HTERT RPE-1 (cell line): ENCODE data around the gene CD36.

ENCODE experiments used
- in situ Hi-C: fragments of 300-500 bp; cut with MboI; formaldehyde crosslinking; loops from 4 replicates; pipeline ENCODE4 v1.14.3; 2020; ENCODE audit warnings: low sequenced_read_pairs

The CD36 gene

DNA sequence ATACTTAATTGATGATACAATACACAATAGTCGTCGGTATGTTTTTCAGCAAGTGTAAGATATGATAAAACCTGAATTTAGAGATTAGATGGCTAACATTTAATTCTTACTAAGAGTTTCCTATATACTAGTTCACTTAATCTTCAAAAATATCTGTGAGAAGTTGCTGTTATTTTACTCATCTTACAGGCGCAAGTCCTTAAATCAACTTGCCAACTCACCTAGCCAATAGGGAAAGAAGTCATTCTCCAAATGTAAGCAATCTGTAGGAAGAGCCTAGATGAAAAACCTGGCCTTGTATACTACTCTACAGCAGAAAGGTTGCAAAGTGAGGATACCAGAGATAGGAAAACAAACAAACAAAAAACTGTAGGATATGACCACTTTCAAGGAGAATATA, 10.6 kb downstream of the CD36 start:
- in situ Hi-C loops: no loop called here

GRCh38 chr7:80650030-80650429, 11.6 kb downstream of the CD36 start:
- in situ Hi-C loops: loop anchor here (25.0 kb wide), 1 partner anchor 213 kb away; no protein-coding TSS in a partner anchor

- in situ Hi-C loops: loop anchor here (25.0 kb wide), 1 partner anchor 214 kb away; no protein-coding TSS in a partner anchor
Measured at GRCh38 chr7:80651471-80651870, 13.0 kb downstream of the CD36 start.

DNA sequence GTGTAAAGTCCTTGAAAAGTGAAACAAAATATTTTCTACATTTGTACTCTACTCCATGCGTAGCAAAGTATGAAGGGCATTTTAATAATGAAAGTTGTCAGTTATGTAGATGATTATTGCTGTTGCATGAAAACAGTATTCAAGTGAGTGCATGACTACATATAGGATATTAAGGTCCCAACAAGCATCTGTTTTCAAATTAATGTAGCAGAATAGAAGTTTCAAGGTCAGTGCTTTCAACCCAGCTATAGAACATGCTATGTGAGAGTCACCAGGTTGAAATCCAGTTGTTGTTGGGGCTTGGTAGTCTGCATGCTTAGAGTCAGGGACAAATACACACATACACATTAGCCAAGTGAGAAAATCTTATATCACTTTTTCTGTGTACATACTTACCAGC, 14.8 kb downstream of the CD36 start:
- in situ Hi-C loops: loop anchor here (25.0 kb wide), 1 partner anchor 216 kb away; no protein-coding TSS in a partner anchor

- in situ Hi-C loops: loop anchor here (25.0 kb wide), 1 partner anchor 218 kb away; no protein-coding TSS in a partner anchor
Measured at GRCh38 chr7:80654887-80655340, 16.5 kb downstream of the CD36 start.

DNA sequence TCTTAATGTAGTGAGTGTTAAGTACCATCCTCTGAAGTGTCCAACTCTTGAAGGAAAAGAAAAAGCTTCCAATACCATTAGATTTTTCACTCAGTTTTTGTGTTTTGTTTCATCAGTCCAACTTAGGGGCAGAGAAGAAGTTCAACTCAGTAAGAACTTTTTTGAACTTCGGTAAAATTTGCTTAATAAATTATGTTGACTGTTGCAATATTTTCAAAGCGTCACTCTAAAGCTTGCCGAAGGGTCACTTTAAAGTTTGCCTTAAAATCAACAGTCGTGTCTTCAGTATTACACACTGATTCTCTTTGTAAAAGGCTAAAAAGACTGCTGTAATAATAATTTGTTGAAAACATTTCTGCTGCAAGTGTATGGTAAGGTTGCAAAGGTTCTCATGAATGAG, 17.6 kb downstream of the CD36 start:
- in situ Hi-C loops: loop anchor here (25.0 kb wide), 1 partner anchor 219 kb away; no protein-coding TSS in a partner anchor

DNA sequence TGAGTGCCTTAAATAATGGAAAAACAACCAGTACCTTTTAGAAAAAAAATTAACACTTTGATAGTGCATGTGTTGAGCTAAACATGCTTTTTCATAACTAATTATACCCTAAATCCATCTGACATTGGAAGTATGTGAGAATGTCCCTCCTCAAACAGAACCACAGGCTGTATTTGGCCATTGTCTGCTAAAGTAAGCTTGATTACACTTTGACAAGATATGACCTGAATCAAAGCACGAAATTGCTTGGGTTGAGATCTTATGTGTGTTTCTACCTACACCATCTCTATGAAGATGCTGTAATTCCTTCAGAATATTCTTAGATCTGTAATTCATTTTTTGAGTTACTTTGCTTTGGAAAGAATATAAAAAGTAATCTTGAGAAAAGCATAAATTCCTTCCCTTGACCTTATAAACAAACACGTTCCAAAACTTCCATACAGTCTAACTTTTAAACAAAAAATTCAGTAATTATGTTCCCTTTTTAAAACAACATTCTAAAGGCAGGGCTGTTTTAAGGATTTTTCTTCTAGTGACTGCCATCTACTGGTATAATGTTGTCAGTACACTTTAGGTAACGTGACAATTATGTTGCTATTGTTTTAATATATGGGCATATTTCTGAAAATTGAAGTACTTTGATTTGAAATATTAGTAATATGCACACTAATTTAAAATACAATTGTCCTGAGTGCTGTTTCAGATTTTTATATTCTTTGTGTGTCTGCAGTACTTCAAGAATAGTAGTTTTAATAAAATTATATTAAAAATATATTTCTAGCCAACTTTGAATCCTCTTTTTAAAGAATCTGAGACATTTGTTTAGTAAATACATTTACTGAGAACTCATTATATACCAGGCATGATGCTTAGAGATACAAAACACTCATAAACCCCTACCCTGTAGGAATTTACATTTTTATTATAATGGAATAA, 20.9 kb downstream of the CD36 start:
- in situ Hi-C loops: loop anchor here (25.0 kb wide), 1 partner anchor 222 kb away; no protein-coding TSS in a partner anchor

- in situ Hi-C loops: loop anchor here (25.0 kb wide), 1 partner anchor 224 kb away; no protein-coding TSS in a partner anchor
Measured at GRCh38 chr7:80660939-80661338, 22.5 kb downstream of the CD36 start.

GRCh38 chr7:80661729-80662128, 23.3 kb downstream of the CD36 start:
- in situ Hi-C loops: loop anchor here (25.0 kb wide), 1 partner anchor 224 kb away; no protein-coding TSS in a partner anchor

DNA sequence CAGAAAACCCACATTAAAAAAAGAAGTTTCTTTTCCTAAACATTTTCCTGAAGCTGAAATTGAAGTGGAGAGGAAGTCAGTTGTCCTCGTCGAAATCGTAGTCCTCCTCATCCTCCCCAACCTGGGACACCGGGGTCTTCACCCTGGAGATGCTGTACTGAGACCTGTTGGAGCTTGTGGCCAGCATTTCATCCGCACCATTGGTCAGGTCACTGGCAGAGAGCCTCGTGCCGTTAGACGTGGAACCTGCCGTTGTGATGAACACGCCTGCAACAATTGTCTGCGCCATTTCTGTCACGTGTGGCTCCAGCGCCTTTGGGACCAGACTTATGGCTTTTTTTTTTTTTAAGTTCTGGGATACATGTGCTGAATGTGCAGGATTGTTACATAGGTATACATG, 23.8 kb downstream of the CD36 start:
- in situ Hi-C loops: loop anchor here (25.0 kb wide), 1 partner anchor 225 kb away; no protein-coding TSS in a partner anchor

- in situ Hi-C loops: loop anchor here (25.0 kb wide), 1 partner anchor 228 kb away; no protein-coding TSS in a partner anchor
Measured at GRCh38 chr7:80665526-80665925, 27.1 kb downstream of the CD36 start.

DNA sequence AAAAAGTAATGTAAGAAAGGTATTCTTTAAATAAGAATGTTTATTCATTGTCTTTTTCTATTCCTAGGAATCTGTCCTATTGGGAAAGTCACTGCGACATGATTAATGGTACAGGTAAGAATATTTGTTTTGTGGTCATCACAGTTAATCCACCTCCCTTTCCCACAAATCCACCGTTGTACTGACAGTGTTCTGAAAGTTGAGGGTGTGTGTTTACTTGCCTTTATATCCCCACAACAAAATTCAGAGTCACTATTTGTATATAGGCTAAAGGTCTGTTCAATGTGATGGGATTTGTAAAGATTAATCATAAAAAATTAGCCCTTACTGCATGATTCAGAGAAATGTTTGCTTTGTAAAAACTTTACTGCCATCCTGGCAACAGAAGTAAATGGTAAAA, 27.9 kb downstream of the CD36 start:
- in situ Hi-C loops: loop anchor here (25.0 kb wide), 1 partner anchor 229 kb away; no protein-coding TSS in a partner anchor

DNA sequence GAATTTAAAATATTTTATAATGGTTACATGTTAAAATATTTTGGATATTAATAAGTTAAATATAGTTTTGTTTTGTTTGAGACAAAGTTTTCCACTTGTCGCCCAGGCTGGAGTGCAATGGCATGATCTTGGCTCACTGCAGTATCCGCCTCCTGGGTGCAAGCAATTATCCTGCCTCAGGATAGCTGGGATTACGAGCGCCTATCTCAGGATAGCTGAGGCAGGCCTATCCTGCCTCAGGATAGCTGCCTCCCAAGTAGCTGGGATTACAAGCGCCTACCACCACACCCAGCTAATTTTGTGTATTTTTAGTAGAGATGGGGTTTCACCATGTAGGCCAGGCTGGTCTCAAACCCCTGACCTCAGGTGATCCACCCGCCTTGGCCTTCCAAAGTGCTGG, 30.9 kb downstream of the CD36 start:
- in situ Hi-C loops: loop anchor here (25.0 kb wide), 1 partner anchor 232 kb away; no protein-coding TSS in a partner anchor

DNA sequence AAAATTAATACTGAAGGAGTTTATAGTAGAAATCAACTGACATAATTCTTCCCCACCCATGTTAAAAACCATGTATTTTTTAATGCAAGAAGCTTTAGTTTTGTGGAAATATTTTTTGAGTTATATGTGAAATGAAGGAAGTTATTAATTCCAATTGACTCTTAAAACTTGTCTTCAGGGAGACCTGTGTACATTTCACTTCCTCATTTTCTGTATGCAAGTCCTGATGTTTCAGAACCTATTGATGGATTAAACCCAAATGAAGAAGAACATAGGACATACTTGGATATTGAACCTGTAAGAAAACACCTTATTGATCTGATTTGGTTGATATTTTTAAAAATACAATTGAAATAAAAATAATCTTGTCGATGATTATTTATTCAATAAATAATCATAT, 33.3 kb downstream of the CD36 start:
- in situ Hi-C loops: loop anchor here (25.0 kb wide), 1 partner anchor 234 kb away; no protein-coding TSS in a partner anchor

GRCh38 chr7:80675090-80675489, 36.6 kb downstream of the CD36 start:
- in situ Hi-C loops: no loop called here

DNA sequence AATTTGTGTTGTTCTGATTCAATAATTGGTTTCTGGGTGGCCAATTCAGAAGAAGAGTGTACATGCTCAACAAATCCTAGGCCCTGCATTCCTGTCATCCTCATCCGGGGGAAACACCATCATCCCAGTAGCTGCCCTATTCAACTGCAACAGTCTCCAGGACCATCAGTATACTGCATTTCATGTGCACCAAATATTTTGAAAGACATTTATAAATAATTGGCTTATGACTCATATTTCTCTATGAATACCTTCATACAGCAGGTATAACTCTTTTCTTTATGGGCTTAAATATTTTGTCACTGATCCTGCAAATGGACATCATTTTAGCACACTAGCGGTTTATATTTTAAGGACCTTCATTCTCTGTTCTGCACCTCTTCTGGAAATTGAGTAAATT, 38.0 kb downstream of the CD36 start:
- in situ Hi-C loops: no loop called here

DNA sequence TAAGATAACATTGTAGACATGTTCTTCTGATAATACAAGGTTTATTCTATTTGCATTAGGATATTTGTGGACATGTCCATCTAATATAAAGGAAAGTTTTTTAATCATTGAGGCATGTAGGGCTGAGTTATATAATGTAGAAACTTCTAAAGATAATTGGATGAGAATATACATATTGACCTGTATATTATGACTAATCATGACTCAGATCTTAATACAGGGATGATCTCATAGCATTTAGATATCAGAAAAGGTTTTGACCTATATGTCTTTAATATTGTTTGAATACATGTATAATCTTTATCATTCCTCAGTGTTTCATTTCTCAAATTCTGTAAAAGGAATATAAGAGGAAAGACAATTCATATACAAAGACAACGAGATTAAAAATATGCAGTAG, 39.2 kb downstream of the CD36 start:
- in situ Hi-C loops: no loop called here

DNA sequence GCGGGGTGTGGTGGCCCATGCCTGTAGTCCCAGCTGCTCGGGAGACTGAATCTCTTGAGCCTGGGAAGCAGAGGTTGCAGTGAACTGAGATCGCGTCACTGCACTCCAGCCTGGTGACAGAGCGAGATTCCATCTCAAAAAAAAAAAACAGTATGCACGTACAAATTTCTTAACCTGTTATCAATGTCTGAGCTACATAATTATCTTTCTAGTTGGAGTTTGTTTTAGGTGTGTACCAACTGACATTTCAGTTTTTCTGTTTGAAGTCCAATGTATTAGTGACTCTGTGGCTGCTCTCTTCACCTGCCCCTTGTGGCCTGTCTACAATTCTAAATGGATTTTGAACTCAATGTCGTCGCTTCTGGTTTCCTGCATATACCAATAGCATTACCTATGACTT, 40.3 kb downstream of the CD36 start:
- in situ Hi-C loops: no loop called here

DNA sequence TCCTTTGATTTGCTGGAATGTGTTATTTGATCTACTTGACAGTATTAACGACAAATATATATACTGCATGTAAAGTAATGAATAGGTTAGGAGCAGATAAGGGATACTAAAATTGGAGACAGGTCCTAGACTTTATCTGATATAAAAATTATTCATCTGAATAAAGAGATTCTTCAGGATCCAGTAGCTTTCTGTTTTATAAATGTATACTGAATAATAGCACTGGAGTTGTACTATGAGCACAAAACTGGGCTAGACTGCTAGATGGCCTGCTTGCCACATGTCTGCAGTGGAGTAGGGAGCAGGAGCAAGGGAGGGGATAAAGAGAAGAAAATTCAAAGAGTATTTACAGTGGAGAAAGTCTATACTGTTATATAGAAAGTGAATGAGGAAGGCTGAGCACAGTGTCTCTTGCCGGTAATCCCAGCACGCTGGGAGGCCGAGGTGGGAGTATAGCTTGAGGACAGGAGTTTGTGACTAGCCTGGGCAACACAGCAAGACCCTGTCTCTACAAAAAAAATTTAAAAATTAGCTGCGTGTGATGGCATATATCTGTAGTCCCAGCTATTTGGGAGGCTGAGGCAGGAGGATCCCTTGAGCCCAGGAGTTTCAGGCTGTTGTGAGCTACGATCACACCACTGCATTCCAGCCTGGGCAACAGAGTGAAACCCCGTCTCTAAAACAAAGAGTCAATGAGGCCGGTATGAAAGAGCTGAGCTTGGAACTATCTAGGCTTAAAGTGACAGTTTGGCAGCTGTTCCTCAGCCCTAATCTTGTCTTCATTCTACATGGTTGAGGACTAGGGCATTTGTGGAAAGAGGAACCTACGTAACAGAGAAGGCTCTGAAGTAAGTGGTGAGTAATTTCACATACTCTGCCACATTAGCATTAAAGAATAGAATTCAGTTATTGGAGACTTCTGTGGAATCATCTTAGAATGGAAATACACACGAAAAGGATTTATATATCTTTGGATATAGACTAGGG, 41.8 kb downstream of the CD36 start:
- in situ Hi-C loops: no loop called here

DNA sequence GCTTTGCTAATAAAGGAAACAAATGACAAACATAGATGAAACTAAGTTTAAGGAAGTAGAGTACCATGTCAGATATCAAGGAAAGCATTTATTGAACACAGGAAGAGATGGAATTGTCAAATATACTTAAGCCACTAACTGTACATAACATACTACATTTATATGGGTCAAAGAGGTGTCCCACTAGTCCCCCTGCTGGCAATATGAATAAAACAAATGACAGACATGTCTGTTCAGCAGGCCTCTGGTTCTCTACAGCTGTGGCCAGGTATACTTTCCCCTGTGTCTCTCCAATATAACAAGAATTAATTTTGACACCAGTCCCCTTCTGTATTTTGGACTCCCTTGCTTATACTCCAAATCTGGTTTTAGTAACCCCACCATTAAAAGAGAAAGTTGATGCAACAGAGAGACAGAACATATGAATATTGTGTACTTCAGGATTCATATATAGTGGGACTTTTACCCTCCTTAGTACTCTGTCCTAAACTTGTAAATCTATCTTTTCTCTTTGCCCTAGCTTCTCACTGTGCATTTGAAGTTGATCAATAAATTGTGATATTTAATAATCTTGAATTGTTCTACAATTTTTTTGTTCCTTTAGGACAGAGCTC, 42.9 kb downstream of the CD36 start:
- in situ Hi-C loops: no loop called here
